HUDEP-2 (cell line): ENCODE data around the gene MCF2L.

Experiments used
- DNase-seq, 76 experiments: peaks; one replicate each; lab custom pipeline; 2025; ENCODE audit not compliant: unreplicated experiment in 76 of 76; lab: John Stamatoyannopoulos, UW

Gene MCF2L

GRCh38 chr13:112977091-112977490 lies 8.1 kb downstream of the MCF2L start:
- no peak for DNase-seq

GRCh38 chr13:112977525-112977924 lies 8.5 kb downstream of the MCF2L start:
- DNase-seq = no peak

- DNase-seq = no peak
Observed at GRCh38 chr13:112978561-112979405, 9.8 kb downstream of the MCF2L start.

- no peak for DNase-seq
Observed at GRCh38 chr13:112979406-112979902, 10.4 kb downstream of the MCF2L start.

- DNase-seq = no peak
Observed at GRCh38 chr13:112980434-112980833, 11.4 kb downstream of the MCF2L start.

GRCh38 chr13:112981451-112981850 lies 12.4 kb downstream of the MCF2L start:
- DNase-seq = no peak

- DNase-seq = no peak
Observed at GRCh38 chr13:112982281-112983041, 13.4 kb downstream of the MCF2L start.

GRCh38 chr13:112983042-112983305 lies 14.0 kb downstream of the MCF2L start:
- DNase-seq = no peak

- no peak for DNase-seq
Observed at GRCh38 chr13:112983428-112984196, 14.6 kb downstream of the MCF2L start.

GRCh38 chr13:112984501-112984900 lies 15.5 kb downstream of the MCF2L start:
- no peak for DNase-seq

GRCh38 chr13:112984954-112985802 lies 16.2 kb downstream of the MCF2L start:
- no peak for DNase-seq

- no peak for DNase-seq
Observed at GRCh38 chr13:112985803-112986408, 16.9 kb downstream of the MCF2L start.

GRCh38 chr13:112986470-112986869 lies 17.5 kb downstream of the MCF2L start:
- no peak for DNase-seq

GRCh38 chr13:112986946-112987681 lies 18.1 kb downstream of the MCF2L start:
- no peak for DNase-seq

GRCh38 chr13:112987682-112988024 lies 18.6 kb downstream of the MCF2L start:
- no peak for DNase-seq

GRCh38 chr13:112990783-112991182 lies 21.8 kb downstream of the MCF2L start:
- DNase-seq = peak in 3 of 76 experiments; percentile 2 to 13 (median 3)

GRCh38 chr13:112991609-112992008 lies 22.6 kb downstream of the MCF2L start:
- no peak for DNase-seq

GRCh38 chr13:112992931-112993680 lies 24.1 kb downstream of the MCF2L start:
- DNase-seq = no peak
